ENCODE results near the gene MAFG. TPM values are rescaled to one million over a fixed set of nuclear protein-coding genes. Genes with fewer than 3 reads are reported as not detected.

Gene MAFG
- total RNA-seq, 1 experiment from 2014 or later, result 36.1 TPM

- Mint-ChIP-seq H3K9me3 (ENCODE audit: low read depth, unreplicated experiment) (no peaks in the 10 kb centered on the region), H3K4me3 (ENCODE audit: low read depth, unreplicated experiment) (no peak overlapping the region), H3K36me3 (ENCODE audit: insufficient read depth, unreplicated experiment) (peaks cover 51% of the 10 kb centered on the region), H3K27ac (ENCODE audit: unreplicated experiment) (no peak overlapping the region), H3K27me3 (ENCODE audit: unreplicated experiment) (no peaks in the 10 kb centered on the region), H3K4me1 (ENCODE audit: low read depth, unreplicated experiment) (peaks cover 8% of the 10 kb centered on the region)
- no peak for DNase-seq
- intact Hi-C loops (cut with micrococcal nuclease; ENCODE audit: unreplicated experiment), result no loop called here
- CTCF ChIA-PET, result no interaction called here
- TF ChIP-seq CTCF (IDR thresholded peaks at IDR 0.05; ENCODE audit: unreplicated experiment), result no peak
- no TSS peak for BruUV-seq (replicated peaks)
These were observed 50.0 kb downstream of the MAFG start for GRCh38 chr17:81877569-81877968.

GRCh38 chr17:81871387-81872230, 55.9 kb downstream of the MAFG start:
- TF ChIP-seq CTCF (IDR thresholded peaks at IDR 0.05; ENCODE audit: unreplicated experiment), result peak; percentile 21
- intact Hi-C loops (cut with micrococcal nuclease; ENCODE audit: unreplicated experiment), result no loop called here
- peaks cover 71% of the 10 kb centered on the region for H3K36me3 Mint-ChIP-seq (ENCODE audit: insufficient read depth, unreplicated experiment)
- DNase-seq, result peak; percentile 96
- peak overlapping the region; percentile 75 for H3K4me3 Mint-ChIP-seq (ENCODE audit: low read depth, unreplicated experiment)
- peaks cover 8% of the 10 kb centered on the region for H3K4me1 Mint-ChIP-seq (ENCODE audit: low read depth, unreplicated experiment)
- no peaks in the 10 kb centered on the region for H3K9me3 Mint-ChIP-seq (ENCODE audit: low read depth, unreplicated experiment)
- TSS peak; percentile 65 for BruUV-seq (replicated peaks)
- H3K27me3 Mint-ChIP-seq (ENCODE audit: unreplicated experiment), result no peaks in the 10 kb centered on the region
- peak overlapping the region; percentile 87 for H3K27ac Mint-ChIP-seq (ENCODE audit: unreplicated experiment)
- CTCF ChIA-PET, result interaction anchor here (0.7 kb wide), 1 partner anchor 188 kb away, joined by 4 read pairs; the partner anchor contains the start of gene ARL16

- Mint-ChIP-seq H3K27me3 (ENCODE audit: unreplicated experiment) (no peaks in the 10 kb centered on the region), H3K4me1 (ENCODE audit: low read depth, unreplicated experiment) (peaks cover 12% of the 10 kb centered on the region), H3K27ac (ENCODE audit: unreplicated experiment) (peak within 1 kb of the TSS; percentile 90), H3K4me3 (ENCODE audit: low read depth, unreplicated experiment) (peak within 1 kb of the TSS; percentile 75), H3K9me3 (ENCODE audit: low read depth, unreplicated experiment) (no peaks in the 10 kb centered on the region), H3K36me3 (ENCODE audit: insufficient read depth, unreplicated experiment) (peaks cover 78% of the 10 kb centered on the region)
- DNase-seq, result no peak
- intact Hi-C loops (cut with micrococcal nuclease; ENCODE audit: unreplicated experiment), result no loop called here
- no peak for TF ChIP-seq CTCF (IDR thresholded peaks at IDR 0.05; ENCODE audit: unreplicated experiment)
- no TSS peak for BruUV-seq (replicated peaks)
- CTCF ChIA-PET, result no interaction called here
These were observed 56.6 kb downstream of the MAFG start, which contains the start of gene ARHGDIA for GRCh38 chr17:81870981-81871386. Gene ARHGDIA (minus strand): TSS chr17:81871337. CDS start chr17:81869930, 1,407 bp downstream.

GRCh38 chr17:81870131-81870980, 57.2 kb downstream of the MAFG start:
- CTCF ChIA-PET, result no interaction called here
- BruUV-seq (replicated peaks), result no TSS peak
- DNase-seq, result peak; percentile 34
- intact Hi-C loops (cut with micrococcal nuclease; ENCODE audit: unreplicated experiment), result no loop called here
- H3K36me3 Mint-ChIP-seq (ENCODE audit: insufficient read depth, unreplicated experiment), result peaks cover 84% of the 10 kb centered on the region
- peak overlapping the region; percentile 90 for H3K27ac Mint-ChIP-seq (ENCODE audit: unreplicated experiment)
- H3K9me3 Mint-ChIP-seq (ENCODE audit: low read depth, unreplicated experiment), result no peaks in the 10 kb centered on the region
- peaks cover 19% of the 10 kb centered on the region for H3K4me1 Mint-ChIP-seq (ENCODE audit: low read depth, unreplicated experiment)
- no peak for TF ChIP-seq CTCF (IDR thresholded peaks at IDR 0.05; ENCODE audit: unreplicated experiment)
- peak overlapping the region; percentile 75 for H3K4me3 Mint-ChIP-seq (ENCODE audit: low read depth, unreplicated experiment)
- H3K27me3 Mint-ChIP-seq (ENCODE audit: unreplicated experiment), result no peaks in the 10 kb centered on the region
